ENCODE measurements around the gene PKD2L1. TPM values are rescaled to one million over a fixed set of nuclear protein-coding genes. Genes with fewer than 3 reads are reported as not detected.

The PKD2L1 gene
- total RNA-seq, 4 donors from 2014 or later: 0.14 to 1.9 TPM; not detected in 2

- in situ Hi-C loops (cut with MboI; ENCODE audit: low pct_ligation_motif_present in 1 of 4, low pct_unique_long_range_greater_than_20kb in 1 of 4, low sequenced_read_pairs in 3 of 4): loop anchor here in 3 of 4 donors (10.0 to 25.0 kb wide), 2 partner anchors 164 to 166 kb away; partner anchors contain the start of gene SEC31B (in 3 of the 3)
Observed at GRCh38 chr10:100348389-100348927, 18.4 kb upstream of the PKD2L1 start.

GRCh38 chr10:100347568-100348195 is 17.7 kb upstream of the PKD2L1 start:
- no peaks in the 10 kb centered on the region for H3K9me3 ChIP-seq
- peak overlapping the region in 3 of 4 donors; percentile 63 to 72 (median 66) for H3K27ac ChIP-seq
- H3K36me3 ChIP-seq: no peaks in the 10 kb centered on the region
- H3K4me1 ChIP-seq: peaks cover 0 to 34% (median 21%) of the 10 kb centered on the region in 4 donors
- peak overlapping the region; percentile 36 to 73 (median 56) for H3K4me3 ChIP-seq
- TF ChIP-seq POLR2A (IDR thresholded peaks at IDR 0.05): no peak
- no peak for TF ChIP-seq EP300 (IDR thresholded peaks at IDR 0.05; ENCODE audit: low read depth)
- no peak for TF ChIP-seq CTCF (IDR thresholded peaks at IDR 0.05)
- no peak for TF ChIP-seq POLR2AphosphoS5 (IDR thresholded peaks at IDR 0.05)
- in situ Hi-C loops (cut with MboI; ENCODE audit: low pct_ligation_motif_present in 1 of 4, low pct_unique_long_range_greater_than_20kb in 1 of 4, low sequenced_read_pairs in 3 of 4): loop anchor here in 3 of 4 donors (10.0 to 25.0 kb wide), 2 partner anchors 165 to 167 kb away; partner anchors contain the start of gene SEC31B (in 3 of the 3)
- DNase-seq: no peak
- H3K27me3 ChIP-seq: no peaks in the 10 kb centered on the region
- intact Hi-C loops (cut with DNase I; ENCODE audit: low total_unique reads): no loop called here
- 20% methylated on average over 31 of the region's 32 CpGs; no CpG with 5 or more reads in 1 of the 2 donors for WGBS, 2 donors (ENCODE audit: low coverage in 1 of 2)

More at GRCh38 chr10:100348389-100348927, 18.4 kb upstream of the PKD2L1 start:
- Histone ChIP-seq H3K4me1 (peaks cover 0 to 32% (median 21%) of the 10 kb centered on the region in 4 donors), H3K27me3 (no peaks in the 10 kb centered on the region), H3K36me3 (no peaks in the 10 kb centered on the region), H3K27ac (no peak overlapping the region), H3K4me3 (peak overlapping the region in 2 of 4 donors; percentile 62 to 73), H3K9me3 (no peaks in the 10 kb centered on the region)
- DNase-seq: no peak
- WGBS, 2 donors (ENCODE audit: low coverage in 1 of 2): 85% methylated on average over 3 of the region's 3 CpGs; no CpG with 5 or more reads in 1 of the 2 donors
- TF ChIP-seq EP300 (IDR thresholded peaks at IDR 0.05; ENCODE audit: low read depth): no peak
- no peak for TF ChIP-seq CTCF (IDR thresholded peaks at IDR 0.05)
- TF ChIP-seq POLR2AphosphoS5 (IDR thresholded peaks at IDR 0.05): no peak
- no peak for TF ChIP-seq POLR2A (IDR thresholded peaks at IDR 0.05)
- intact Hi-C loops (cut with DNase I; ENCODE audit: low total_unique reads): no loop called here

- Histone ChIP-seq H3K4me3 (peak within 1 kb of the TSS; percentile 36 to 73 (median 56)), H3K4me1 (peaks cover 0 to 36% (median 21%) of the 10 kb centered on the region in 4 donors), H3K27ac (peak within 1 kb of the TSS in 3 of 4 donors; percentile 63 to 72 (median 66)), H3K27me3 (no peaks in the 10 kb centered on the region), H3K36me3 (no peaks in the 10 kb centered on the region), H3K9me3 (no peaks in the 10 kb centered on the region)
- peak; percentile 77 for DNase-seq
- in situ Hi-C loops (cut with MboI; ENCODE audit: low pct_ligation_motif_present in 1 of 4, low pct_unique_long_range_greater_than_20kb in 1 of 4, low sequenced_read_pairs in 3 of 4): loop anchor here in 3 of 4 donors (10.0 to 25.0 kb wide), 2 partner anchors 165 to 168 kb away; partner anchors contain the start of gene SEC31B (in 3 of the 3)
- 1% methylated on average over 51 of the region's 73 CpGs; no CpG with 5 or more reads in 1 of the 2 donors for WGBS, 2 donors (ENCODE audit: low coverage in 1 of 2)
- TF ChIP-seq POLR2AphosphoS5 (IDR thresholded peaks at IDR 0.05) (peak; percentile 56 to 84 (median 82)), EP300 (IDR thresholded peaks at IDR 0.05; ENCODE audit: low read depth) (no peak), POLR2A (IDR thresholded peaks at IDR 0.05) (peak; percentile 78), CTCF (IDR thresholded peaks at IDR 0.05) (peak in 1 of 5 experiments; percentile 11)
- intact Hi-C loops (cut with DNase I; ENCODE audit: low total_unique reads): no loop called here
Observed at GRCh38 chr10:100346765-100347567, 16.9 kb upstream of the PKD2L1 start, which contains the start of gene SCD. SCD (plus strand) TSS chr10:100347233; CDS start chr10:100347505, 272 bp downstream.
